WI38 (cell line): Measurements from ENCODE around the gene SLC25A46.
"Not testable (repeated sequence)": the region's sequence is repeated elsewhere in the genome, so short reads cannot be mapped to it uniquely, and the experiment has no call there.

Source experiments
- H3K4me3 ChIP-seq: 2 replicates; pipeline ENCODE4 v1.5.1; 2011; ENCODE audit warnings: low read depth, mild to moderate bottlenecking, control low read depth, low read length
- TF ChIP-seq, protein P1 (sequence below): IDR thresholded peaks from 2 replicates; pipeline ENCODE4 v1.5.1; 2012; ENCODE audit warnings: low read depth, mild to moderate bottlenecking, control low read depth, low read length

The SLC25A46 gene

DNA sequence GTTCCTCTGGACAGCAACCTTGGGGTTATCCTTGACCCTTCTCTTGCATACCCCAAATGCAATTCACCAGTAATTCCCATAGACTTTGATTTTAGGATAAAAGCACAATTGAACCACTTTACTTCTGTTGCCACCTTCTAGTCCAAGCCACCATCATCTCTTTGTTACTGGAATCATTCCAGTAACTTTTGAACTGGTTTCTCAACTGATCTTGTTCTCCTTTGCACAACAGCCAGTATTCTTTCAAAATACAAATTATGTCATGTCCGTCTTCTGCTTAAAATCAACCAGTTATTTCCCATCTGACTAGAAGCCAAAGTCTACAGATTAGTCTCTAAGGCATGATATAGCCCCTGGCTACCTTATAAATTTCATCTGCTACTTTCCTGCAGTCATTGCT lies 21.4 kb downstream of the SLC25A46 start:
- TF ChIP-seq, protein P1, sequence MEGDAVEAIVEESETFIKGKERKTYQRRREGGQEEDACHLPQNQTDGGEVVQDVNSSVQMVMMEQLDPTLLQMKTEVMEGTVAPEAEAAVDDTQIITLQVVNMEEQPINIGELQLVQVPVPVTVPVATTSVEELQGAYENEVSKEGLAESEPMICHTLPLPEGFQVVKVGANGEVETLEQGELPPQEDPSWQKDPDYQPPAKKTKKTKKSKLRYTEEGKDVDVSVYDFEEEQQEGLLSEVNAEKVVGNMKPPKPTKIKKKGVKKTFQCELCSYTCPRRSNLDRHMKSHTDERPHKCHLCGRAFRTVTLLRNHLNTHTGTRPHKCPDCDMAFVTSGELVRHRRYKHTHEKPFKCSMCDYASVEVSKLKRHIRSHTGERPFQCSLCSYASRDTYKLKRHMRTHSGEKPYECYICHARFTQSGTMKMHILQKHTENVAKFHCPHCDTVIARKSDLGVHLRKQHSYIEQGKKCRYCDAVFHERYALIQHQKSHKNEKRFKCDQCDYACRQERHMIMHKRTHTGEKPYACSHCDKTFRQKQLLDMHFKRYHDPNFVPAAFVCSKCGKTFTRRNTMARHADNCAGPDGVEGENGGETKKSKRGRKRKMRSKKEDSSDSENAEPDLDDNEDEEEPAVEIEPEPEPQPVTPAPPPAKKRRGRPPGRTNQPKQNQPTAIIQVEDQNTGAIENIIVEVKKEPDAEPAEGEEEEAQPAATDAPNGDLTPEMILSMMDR, result no peak
- H3K4me3 ChIP-seq, result no peak overlapping the region

DNA sequence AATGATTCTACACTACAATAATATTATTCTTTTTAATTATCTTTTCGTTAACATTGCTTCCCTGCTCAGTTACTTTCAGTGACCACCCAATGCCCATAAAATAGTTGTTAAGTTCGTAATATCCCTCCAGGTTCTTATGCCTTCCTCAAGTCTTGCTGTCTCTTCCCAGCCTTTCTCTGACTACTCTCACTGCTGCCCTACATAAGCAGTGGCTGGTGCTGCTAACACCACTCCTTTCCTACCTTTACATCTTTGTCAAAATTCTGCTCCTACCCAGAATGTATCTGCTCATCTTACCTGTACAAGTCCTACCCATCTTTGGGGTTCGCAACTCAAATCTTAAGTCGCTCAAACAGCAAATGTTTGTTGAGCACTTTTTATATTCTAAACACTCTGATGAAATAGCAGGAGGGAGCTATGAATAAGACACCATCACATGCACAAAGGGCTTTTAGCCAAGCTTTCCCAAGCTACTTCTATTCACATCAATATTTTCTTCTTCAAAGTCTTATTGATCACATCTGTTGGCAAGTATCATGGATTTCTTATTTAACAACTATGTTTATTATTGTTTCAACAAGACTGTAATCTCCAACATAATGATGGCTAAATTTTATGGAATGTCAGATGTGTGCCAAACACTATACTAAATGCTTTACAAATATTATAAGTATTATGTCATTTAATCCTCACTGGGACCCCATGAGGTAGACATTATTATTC lies 29.5 kb downstream of the SLC25A46 start:
- no peak overlapping the region for H3K4me3 ChIP-seq
- TF ChIP-seq, protein P1, result no peak

DNA sequence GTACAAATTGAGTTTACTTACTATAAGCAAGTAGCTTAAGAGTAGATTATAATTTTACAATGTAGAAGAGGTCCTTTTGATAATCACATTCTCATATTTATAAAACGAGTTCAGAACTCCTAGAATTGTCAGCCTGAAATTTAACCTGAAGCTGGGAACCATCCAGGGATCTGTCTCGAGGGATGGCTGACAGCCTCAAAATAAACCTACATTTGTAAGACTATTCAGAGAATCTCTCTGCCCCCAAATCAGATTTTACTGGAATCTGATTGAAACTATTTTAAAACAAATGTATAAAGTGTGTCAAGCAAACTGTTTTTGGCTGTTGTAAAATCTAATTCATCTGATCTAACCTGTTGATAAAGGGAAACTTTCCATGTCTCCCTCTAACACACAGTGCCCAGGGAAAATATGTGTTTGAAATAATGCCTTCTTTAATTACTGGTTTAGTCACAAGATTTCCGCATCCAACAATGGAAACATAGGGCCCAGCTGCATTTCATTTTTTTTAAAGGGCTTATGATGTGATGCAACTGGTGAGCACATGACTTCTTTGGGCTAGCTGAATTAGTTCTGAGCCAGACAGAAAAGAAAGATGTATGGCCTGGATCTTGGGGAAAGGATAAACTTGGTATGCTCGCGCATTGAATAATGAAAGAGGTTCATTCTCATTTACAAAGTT lies 30.3 kb downstream of the SLC25A46 start:
- no peak overlapping the region for H3K4me3 ChIP-seq
- TF ChIP-seq, protein P1, result no peak

DNA sequence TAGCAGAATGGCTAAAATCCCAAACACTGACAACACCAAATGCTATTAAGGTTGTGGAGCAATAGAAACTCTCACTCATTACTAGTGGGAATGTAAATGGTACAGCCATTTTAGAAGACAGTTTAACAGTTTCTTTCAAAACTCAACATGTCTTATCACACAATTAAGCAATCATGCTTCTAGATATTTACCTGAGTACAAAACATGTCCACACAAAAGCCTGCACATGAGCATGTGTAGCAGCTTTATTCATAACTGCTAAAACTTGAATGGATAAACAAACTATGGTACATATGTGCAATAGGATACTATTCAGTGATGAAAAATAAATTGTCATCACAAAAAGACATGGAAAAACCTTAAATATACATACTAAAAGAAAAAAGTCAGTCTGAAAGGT lies 31.5 kb downstream of the SLC25A46 start:
- TF ChIP-seq, protein P1, result no peak
- no peak overlapping the region for H3K4me3 ChIP-seq

GRCh38 chr5:110784901-110785300 lies 46.1 kb downstream of the SLC25A46 start:
- TF ChIP-seq, protein P1, result no peak
- H3K4me3 ChIP-seq, result no peak overlapping the region

GRCh38 chr5:110785356-110785755 lies 46.5 kb downstream of the SLC25A46 start:
- TF ChIP-seq, protein P1, result no peak
- no peak overlapping the region for H3K4me3 ChIP-seq

GRCh38 chr5:110788006-110788405 lies 49.2 kb downstream of the SLC25A46 start:
- H3K4me3 ChIP-seq, result not testable (repeated sequence)

GRCh38 chr5:110790673-110791072 lies 51.9 kb downstream of the SLC25A46 start:
- H3K4me3 ChIP-seq, result no peak overlapping the region
- TF ChIP-seq, protein P1, result no peak
